Measurements from ENCODE around the gene TECR.
"Not testable (repeated sequence)": the region's sequence is repeated elsewhere in the genome, so short reads cannot be mapped to it uniquely, and the experiment has no call there.

The TECR gene

DNA sequence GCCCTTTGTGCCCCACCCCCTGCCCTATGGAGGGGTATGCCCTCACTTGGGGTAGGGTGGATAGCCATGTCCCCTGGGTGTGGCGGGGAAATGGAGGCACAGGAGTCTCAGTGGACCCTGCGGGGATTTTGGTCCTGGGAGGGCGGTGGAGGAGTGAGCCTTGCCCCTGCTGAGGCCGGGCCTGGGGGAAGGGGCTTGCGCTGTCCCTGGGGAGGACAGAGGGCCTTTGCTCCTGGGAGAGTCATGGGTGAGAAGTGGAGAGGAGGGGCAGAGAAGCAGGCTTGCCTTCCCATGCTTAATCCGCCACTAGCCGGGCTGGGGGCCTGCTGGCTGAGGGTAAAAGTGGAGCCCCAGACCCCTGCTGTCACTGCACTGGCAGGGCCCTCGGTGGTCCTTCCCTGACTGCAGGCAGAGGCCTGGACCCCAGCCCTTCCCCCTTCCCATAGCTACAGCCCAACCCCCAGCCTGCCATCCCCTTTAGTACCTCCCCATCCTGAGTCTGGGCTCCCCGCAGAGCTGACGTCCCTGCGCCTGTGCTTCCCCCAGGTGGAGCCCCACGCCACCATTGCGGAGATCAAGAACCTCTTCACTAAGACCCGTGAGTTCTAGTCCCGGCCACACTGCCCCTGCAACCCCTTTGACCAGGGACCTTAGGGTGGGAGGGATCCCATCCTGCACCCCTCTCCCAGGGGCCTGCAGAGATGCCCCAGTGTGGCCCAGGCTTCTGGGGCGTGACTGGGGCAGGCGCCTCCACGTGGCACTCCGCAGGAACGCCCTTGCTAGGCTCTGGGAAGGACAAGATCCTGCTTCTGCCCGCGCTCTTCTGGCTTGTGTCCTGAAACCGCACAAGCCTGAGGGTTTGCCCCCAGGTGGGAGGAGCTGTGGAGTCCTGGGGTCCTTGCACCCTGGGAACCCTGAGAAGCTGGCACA, 33.5 kb downstream of the TECR start:
- DNase-seq = no peak

- no peak for DNase-seq
These were observed 34.2 kb downstream of the TECR start for GRCh38 chr19:14563590-14563926.

GRCh38 chr19:14563989-14564651, 34.7 kb downstream of the TECR start:
- DNase-seq = peak; percentile 74

GRCh38 chr19:14564652-14565297, 35.4 kb downstream of the TECR start:
- DNase-seq = not testable (repeated sequence)

DNA sequence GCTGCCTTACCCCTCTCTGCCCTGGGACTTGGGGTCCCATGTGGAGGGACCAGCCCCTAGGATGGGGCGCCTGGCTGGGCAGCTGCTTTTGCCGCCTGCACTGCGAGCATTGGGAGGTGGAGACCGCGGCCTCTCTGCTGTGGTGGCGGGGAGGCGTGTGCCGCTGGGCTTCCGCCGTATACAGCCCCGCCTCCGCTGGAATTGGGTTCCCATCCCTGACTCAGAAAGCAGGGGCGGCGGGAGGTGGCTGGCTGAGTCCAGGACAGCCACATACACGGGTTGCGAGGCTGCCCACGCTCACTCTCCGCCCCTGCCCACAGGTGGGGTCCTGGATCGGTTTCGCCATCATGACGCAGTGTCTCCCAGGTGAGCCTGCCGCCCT, 35.9 kb downstream of the TECR start:
- DNase-seq = no peak

- DNase-seq = no peak
These were observed 36.6 kb downstream of the TECR start for GRCh38 chr19:14565765-14566711.

DNA sequence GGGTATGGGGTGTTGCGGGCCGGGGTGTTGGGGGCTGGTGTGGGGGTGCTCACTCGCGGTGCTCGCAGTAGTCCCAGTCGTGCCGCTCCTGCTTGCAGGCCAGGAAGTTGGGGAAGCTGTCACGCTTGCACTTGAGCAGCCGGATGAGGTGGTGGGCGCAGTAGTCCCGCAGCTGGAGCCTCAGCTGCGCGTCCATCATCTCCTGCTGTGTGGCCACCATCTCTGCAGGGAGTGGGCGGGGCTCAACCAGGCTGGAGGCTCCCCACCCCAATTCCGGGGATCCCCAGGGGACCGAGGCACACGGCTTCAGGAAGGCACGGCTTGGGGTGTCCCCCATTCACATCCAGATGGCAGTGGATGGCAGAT, 37.3 kb downstream of the TECR start:
- no peak for DNase-seq

- DNase-seq = no peak
These were observed 37.7 kb downstream of the TECR start for GRCh38 chr19:14567079-14567478.

- DNase-seq = no peak
These were observed 41.6 kb downstream of the TECR start for GRCh38 chr19:14570864-14571527.

GRCh38 chr19:14571695-14572490, 42.5 kb downstream of the TECR start, which contains the start of gene NDUFB7:
TSS of gene NDUFB7 (minus strand) at chr19:14572066. CDS start at chr19:14572000, 66 bp downstream.
- peak; percentile 96 for DNase-seq

- no peak for DNase-seq
These were observed 46.1 kb downstream of the TECR start for GRCh38 chr19:14575428-14575980.

DNA sequence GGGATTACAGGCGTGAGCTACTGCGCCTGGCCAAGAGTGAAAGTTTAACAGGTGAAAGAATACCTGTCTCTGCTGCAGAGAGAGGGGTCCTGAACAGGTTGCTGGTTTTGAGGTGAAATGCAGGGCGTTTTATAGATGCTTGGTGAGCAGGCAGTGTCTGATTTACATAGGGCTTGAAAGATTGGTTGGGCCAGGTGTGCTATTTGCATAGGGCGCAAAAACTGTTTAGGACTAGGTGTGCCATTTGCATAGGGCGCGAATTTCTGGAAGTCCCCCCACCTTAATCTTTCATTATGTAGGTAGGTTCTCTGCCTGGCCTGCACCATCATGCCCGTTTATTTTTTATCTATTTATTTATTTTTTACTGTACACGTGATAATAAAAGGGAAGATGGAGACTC, 47.0 kb downstream of the TECR start:
- DNase-seq = no peak

DNA sequence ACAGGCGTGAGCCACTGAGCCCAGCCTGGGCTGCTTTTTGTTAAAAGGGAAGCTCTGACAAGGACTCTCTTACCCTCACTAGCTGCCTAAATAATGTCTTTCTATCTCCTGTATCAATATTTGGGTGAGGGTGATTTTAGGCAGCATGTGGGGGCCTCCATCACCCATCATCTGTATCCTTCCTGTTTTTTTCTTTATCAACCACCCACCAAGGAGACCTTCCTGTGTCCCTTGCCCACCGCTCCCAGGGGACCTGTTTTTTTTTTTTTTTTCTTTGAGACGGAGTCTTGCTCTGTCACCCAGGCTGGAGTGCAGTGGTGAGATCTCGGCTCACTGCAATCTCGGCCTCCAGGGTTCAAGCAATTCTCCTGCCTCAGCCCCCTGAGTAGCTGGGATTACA, 47.9 kb downstream of the TECR start:
- DNase-seq = no peak

- DNase-seq = no peak
These were observed 48.6 kb downstream of the TECR start for GRCh38 chr19:14577885-14578427.

DNA sequence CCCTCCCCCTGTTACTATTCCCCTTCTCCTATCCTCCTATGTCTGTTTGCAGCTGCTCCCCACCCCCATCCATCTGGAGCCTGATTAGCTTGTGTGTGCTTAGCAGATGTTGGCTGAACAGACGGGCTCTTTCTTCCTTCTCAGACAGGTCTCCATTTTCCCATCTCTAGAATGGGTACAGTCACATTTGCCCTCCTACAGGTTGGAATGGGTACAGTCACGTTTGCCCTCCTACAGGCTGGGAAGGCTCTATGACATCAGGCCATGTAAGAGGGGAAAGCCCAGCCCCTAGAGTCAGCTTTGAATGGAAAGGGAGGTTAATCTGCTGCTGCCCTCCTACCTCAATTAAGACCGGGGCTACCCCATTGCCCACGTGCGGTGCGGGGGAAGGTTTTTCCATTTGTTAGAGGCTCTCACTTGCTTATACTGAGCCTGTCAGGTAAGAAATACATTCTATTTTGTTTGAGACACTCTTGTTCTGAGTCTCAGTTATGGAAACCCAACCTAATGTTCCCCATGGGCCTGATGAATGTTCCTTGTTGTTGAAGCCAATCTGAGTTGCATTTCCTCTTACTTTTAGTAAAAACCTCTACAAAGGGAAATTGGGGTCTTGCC, 51.3 kb downstream of the TECR start:
- peak; percentile 88 for DNase-seq

DNA sequence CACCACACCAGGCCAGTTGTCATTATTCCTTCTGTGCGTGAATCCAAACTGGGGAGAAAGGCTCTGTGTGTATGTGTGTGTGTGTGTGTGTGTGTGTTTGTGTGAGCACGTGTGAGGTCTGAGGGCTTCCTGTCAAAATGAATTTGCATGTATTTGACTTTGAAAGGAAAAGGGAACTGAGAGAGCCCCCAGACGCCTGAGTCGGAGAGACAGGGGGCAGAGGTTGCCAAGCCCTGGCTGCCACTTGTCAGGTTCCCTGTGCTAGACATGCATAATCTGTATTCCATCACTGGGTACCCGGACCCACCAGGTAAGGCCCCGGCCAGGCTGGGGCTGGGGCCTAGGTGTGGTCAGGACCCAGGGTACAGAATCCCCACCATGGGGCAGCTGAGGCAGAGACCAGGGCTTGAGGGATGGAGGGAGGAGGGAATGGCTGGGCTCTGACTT, 53.5 kb downstream of the TECR start, which contains the start of gene CLEC17A:
Gene CLEC17A, plus strand, starts transcription at position 191 of the 447 bp plus-strand sequence. Its CDS starts 77 bp downstream, at position 268.
- no peak for DNase-seq

DNA sequence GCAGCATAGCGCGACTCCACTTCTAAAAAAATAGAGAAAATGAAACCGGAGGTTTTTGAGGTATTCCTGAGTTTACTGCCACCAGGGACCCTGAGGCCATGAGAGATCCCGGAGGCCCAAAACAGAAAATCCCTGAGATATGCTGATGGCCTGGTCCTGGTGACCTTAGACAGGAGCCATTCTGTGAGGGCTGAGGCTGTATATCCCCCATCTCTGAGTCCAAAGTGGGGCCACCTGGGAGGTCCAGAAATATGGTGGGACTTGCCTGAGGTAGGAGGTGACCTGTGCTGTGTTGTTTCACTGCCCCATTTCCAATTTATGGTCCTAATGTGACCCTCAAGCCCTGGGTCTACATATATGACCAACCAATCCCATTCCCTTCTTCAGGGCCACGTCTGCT, 55.0 kb downstream of the TECR start:
- not testable (repeated sequence) for DNase-seq

- peak; percentile 77 for DNase-seq
These were observed 55.8 kb downstream of the TECR start for GRCh38 chr19:14585187-14585586.

GRCh38 chr19:14589433-14589832, 60.0 kb downstream of the TECR start:
- peak; percentile 67 for DNase-seq

DNA sequence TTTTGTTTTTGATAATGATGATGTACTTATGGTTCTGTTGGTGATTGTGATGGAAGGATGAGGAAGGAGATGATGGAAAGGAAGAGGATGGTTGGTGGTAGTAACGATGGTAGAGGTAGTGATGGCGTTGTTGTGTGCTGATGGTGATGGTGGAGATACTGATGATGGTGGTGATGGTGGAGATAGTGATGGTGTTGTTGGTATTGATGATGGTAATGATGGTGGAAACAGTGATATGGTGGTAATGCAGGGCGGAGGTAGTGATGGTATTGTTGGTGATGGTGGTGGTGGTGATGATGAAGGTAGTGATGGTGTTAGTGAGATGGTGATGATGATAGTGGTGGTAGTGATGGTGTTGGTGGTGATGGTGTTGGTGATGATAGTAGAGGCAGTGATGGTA, 66.2 kb downstream of the TECR start:
- no peak for DNase-seq
